ENCODE results near the gene USP25.

Gene USP25

GRCh38 chr21:15742694-15743093 lies 12.9 kb downstream of the USP25 start:
- no peak overlapping the region for H3K9ac ChIP-seq (ENCODE audit: low read depth, low read length)
- H3K4me1 ChIP-seq (ENCODE audit: insufficient read depth, low read length): no peaks in the 10 kb centered on the region
- no peaks in the 10 kb centered on the region for H3K9me3 ChIP-seq (ENCODE audit: insufficient read depth, low read length, severe bottlenecking)
- no peak for ATAC-seq (ENCODE audit: insufficient read depth, low read depth)
- no peak overlapping the region for H3K27ac ChIP-seq (ENCODE audit: low read length)
- H3K4me2 ChIP-seq (ENCODE audit: insufficient read depth, low read length): no peak overlapping the region
- no peak overlapping the region for H2AFZ ChIP-seq (ENCODE audit: low read depth, low read length)
- H3K79me2 ChIP-seq (ENCODE audit: insufficient read depth, low read length): peaks cover 98% of the 10 kb centered on the region
- H3K27me3 ChIP-seq (ENCODE audit: insufficient read depth, low read length, poor library complexity): no peaks in the 10 kb centered on the region
- H3K36me3 ChIP-seq (ENCODE audit: insufficient read depth, low read length): peaks cover 11% of the 10 kb centered on the region; the same call in 1 of the 2 replicates
- no peak overlapping the region for H3K4me3 ChIP-seq (ENCODE audit: low read depth in 1 of 2, low read length in 2 of 2)
- TF ChIP-seq EZH2 (IDR thresholded peaks at IDR 0.05; ENCODE audit: borderline replicate concordance, low read depth, low read length, severe bottlenecking) (no peak), CTCF (IDR thresholded peaks at IDR 0.05; ENCODE audit: borderline replicate concordance, extremely low read depth, low read length, poor library complexity, severe bottlenecking) (no peak)
- no peak for DNase-seq
- peaks cover 54% of the 10 kb centered on the region for H4K20me1 ChIP-seq (ENCODE audit: insufficient read depth, low read length)

- Histone ChIP-seq H3K27me3 (ENCODE audit: insufficient read depth, low read length, poor library complexity) (no peaks in the 10 kb centered on the region), H3K4me2 (ENCODE audit: insufficient read depth, low read length) (no peak overlapping the region), H4K20me1 (ENCODE audit: insufficient read depth, low read length) (peaks cover 58% of the 10 kb centered on the region), H2AFZ (ENCODE audit: low read depth, low read length) (no peak overlapping the region), H3K4me3 (ENCODE audit: low read depth in 1 of 2, low read length in 2 of 2) (no peak overlapping the region), H3K27ac (ENCODE audit: low read length) (no peak overlapping the region), H3K36me3 (ENCODE audit: insufficient read depth, low read length) (peaks cover 11% of the 10 kb centered on the region; the same call in 1 of the 2 replicates), H3K9me3 (ENCODE audit: insufficient read depth, low read length, severe bottlenecking) (no peaks in the 10 kb centered on the region), H3K4me1 (ENCODE audit: insufficient read depth, low read length) (no peaks in the 10 kb centered on the region), H3K9ac (ENCODE audit: low read depth, low read length) (no peak overlapping the region), H3K79me2 (ENCODE audit: insufficient read depth, low read length) (peaks cover 98% of the 10 kb centered on the region)
- DNase-seq: no peak
- ATAC-seq (ENCODE audit: insufficient read depth, low read depth): no peak
- no peak for TF ChIP-seq EZH2 (IDR thresholded peaks at IDR 0.05; ENCODE audit: borderline replicate concordance, low read depth, low read length, severe bottlenecking)
- no peak for TF ChIP-seq CTCF (IDR thresholded peaks at IDR 0.05; ENCODE audit: borderline replicate concordance, extremely low read depth, low read length, poor library complexity, severe bottlenecking)
Measured at GRCh38 chr21:15743593-15743992, 13.8 kb downstream of the USP25 start.

GRCh38 chr21:15744926-15745325 lies 15.1 kb downstream of the USP25 start:
- peaks cover 98% of the 10 kb centered on the region for H3K79me2 ChIP-seq (ENCODE audit: insufficient read depth, low read length)
- no peak overlapping the region for H2AFZ ChIP-seq (ENCODE audit: low read depth, low read length)
- no peak overlapping the region for H3K9ac ChIP-seq (ENCODE audit: low read depth, low read length)
- no peak overlapping the region for H3K4me2 ChIP-seq (ENCODE audit: insufficient read depth, low read length)
- DNase-seq (no peak), ATAC-seq (ENCODE audit: insufficient read depth, low read depth) (no peak)
- H3K36me3 ChIP-seq (ENCODE audit: insufficient read depth, low read length): peaks cover 11% of the 10 kb centered on the region; the same call in 1 of the 2 replicates
- H3K9me3 ChIP-seq (ENCODE audit: insufficient read depth, low read length, severe bottlenecking): no peaks in the 10 kb centered on the region
- H4K20me1 ChIP-seq (ENCODE audit: insufficient read depth, low read length): peaks cover 55% of the 10 kb centered on the region
- no peaks in the 10 kb centered on the region for H3K27me3 ChIP-seq (ENCODE audit: insufficient read depth, low read length, poor library complexity)
- H3K4me1 ChIP-seq (ENCODE audit: insufficient read depth, low read length): no peaks in the 10 kb centered on the region
- TF ChIP-seq EZH2 (IDR thresholded peaks at IDR 0.05; ENCODE audit: borderline replicate concordance, low read depth, low read length, severe bottlenecking) (no peak), CTCF (IDR thresholded peaks at IDR 0.05; ENCODE audit: borderline replicate concordance, extremely low read depth, low read length, poor library complexity, severe bottlenecking) (no peak)
- H3K4me3 ChIP-seq (ENCODE audit: low read depth in 1 of 2, low read length in 2 of 2): no peak overlapping the region
- H3K27ac ChIP-seq (ENCODE audit: low read length): no peak overlapping the region

GRCh38 chr21:15748586-15748985 lies 18.8 kb downstream of the USP25 start:
- H4K20me1 ChIP-seq (ENCODE audit: insufficient read depth, low read length): peaks cover 32% of the 10 kb centered on the region

More at GRCh38 chr21:15748586-15748985, 18.8 kb downstream of the USP25 start:
- Histone ChIP-seq H2AFZ (ENCODE audit: low read depth, low read length) (no peak overlapping the region), H3K4me3 (ENCODE audit: low read depth in 1 of 2, low read length in 2 of 2) (no peak overlapping the region), H3K36me3 (ENCODE audit: insufficient read depth, low read length) (no peaks in the 10 kb centered on the region), H3K9ac (ENCODE audit: low read depth, low read length) (no peak overlapping the region), H3K27me3 (ENCODE audit: insufficient read depth, low read length, poor library complexity) (no peaks in the 10 kb centered on the region), H3K27ac (ENCODE audit: low read length) (no peak overlapping the region), H3K79me2 (ENCODE audit: insufficient read depth, low read length) (peaks cover 96% of the 10 kb centered on the region), H3K9me3 (ENCODE audit: insufficient read depth, low read length, severe bottlenecking) (no peaks in the 10 kb centered on the region), H3K4me1 (ENCODE audit: insufficient read depth, low read length) (no peaks in the 10 kb centered on the region), H3K4me2 (ENCODE audit: insufficient read depth, low read length) (no peak overlapping the region)
- DNase-seq: no peak
- no peak for ATAC-seq (ENCODE audit: insufficient read depth, low read depth)
- TF ChIP-seq EZH2 (IDR thresholded peaks at IDR 0.05; ENCODE audit: borderline replicate concordance, low read depth, low read length, severe bottlenecking): no peak
- no peak for TF ChIP-seq CTCF (IDR thresholded peaks at IDR 0.05; ENCODE audit: borderline replicate concordance, extremely low read depth, low read length, poor library complexity, severe bottlenecking)

Data from DND-41 (cell line).